Mesenchymal stem cell (in vitro differentiated cells and primary cell): ENCODE data around the gene TTC7B.

Experiments used
- DNase-seq: peaks from one replicate; pipeline ENCODE4 v3.0.0-alpha.2; 2013
- H2AFZ ChIP-seq: one replicate; pipeline ENCODE4 v1.6.1; 2013; ENCODE audit warnings: low read depth, mild to moderate bottlenecking, control low read depth, inconsistent platforms, low read length, moderate library complexity
- H2AK5ac ChIP-seq: 2 replicates; pipeline ENCODE4 v1.6.1; 2013; ENCODE audit warnings: low read length, moderate library complexity, mild to moderate bottlenecking, inconsistent platforms; ENCODE audit not compliant: severe bottlenecking
- H2BK120ac ChIP-seq: one replicate; pipeline ENCODE4 v1.6.1; 2013; ENCODE audit warnings: low read depth, mild to moderate bottlenecking, inconsistent platforms, low read length, moderate library complexity
- H2BK12ac ChIP-seq, 2 experiments: one replicate each; pipeline ENCODE4 v1.6.1; 2013; ENCODE audit warnings: inconsistent platforms in 2 of 2, low read length in 2 of 2, mild to moderate bottlenecking in 2 of 2, moderate library complexity in 2 of 2, control low read depth in 1 of 2
- H2BK15ac ChIP-seq: one replicate; pipeline ENCODE4 v1.6.1; 2013; ENCODE audit warnings: mild to moderate bottlenecking, low read depth, inconsistent platforms; ENCODE audit not compliant: poor library complexity, severe bottlenecking
- H2BK5ac ChIP-seq: 2 replicates; pipeline ENCODE4 v1.6.1; 2013; ENCODE audit warnings: low read depth, mild to moderate bottlenecking, low read length, control low read depth, inconsistent platforms; ENCODE audit not compliant: poor library complexity, severe bottlenecking
- H3K14ac ChIP-seq, 2 experiments: one replicate each; pipeline ENCODE4 v1.6.1; 2013; ENCODE audit warnings: inconsistent platforms in 2 of 2, low read length in 2 of 2, control low read depth in 1 of 2, mild to moderate bottlenecking in 1 of 2, moderate library complexity in 1 of 2
- H3K18ac ChIP-seq, 2 experiments: one replicate each; pipeline ENCODE4 v1.6.1; 2013; ENCODE audit warnings: inconsistent platforms in 2 of 2, low read length in 2 of 2, control low read depth in 1 of 2, low read depth in 1 of 2, mild to moderate bottlenecking in 1 of 2
- H3K23ac ChIP-seq, 2 experiments: one replicate each; pipeline ENCODE4 v1.6.1; 2013; ENCODE audit warnings: inconsistent platforms in 2 of 2, low read length in 2 of 2, mild to moderate bottlenecking in 2 of 2, moderate library complexity in 2 of 2, control low read depth in 1 of 2
- H3K27ac ChIP-seq: 2 replicates; pipeline ENCODE4 v1.5.1; 2013; ENCODE audit warnings: mild to moderate bottlenecking, moderate library complexity, low read length, control low read depth, inconsistent platforms; ENCODE audit not compliant: poor library complexity, severe bottlenecking
- H3K27me3 ChIP-seq, 2 experiments: 2 replicates each; pipeline versions ENCODE4 v1.6.1 to v1.7.0; 2013; ENCODE audit warnings: low read length in 2 of 2, mild to moderate bottlenecking in 2 of 2, moderate library complexity in 2 of 2, control low read depth in 1 of 2, inconsistent platforms in 1 of 2; ENCODE audit not compliant: control insufficient read depth in 1 of 2, insufficient read depth in 1 of 2
- H3K36me3 ChIP-seq, 2 experiments: 2 replicates each; pipeline versions ENCODE4 v1.6.1 to v1.7.0; 2013; ENCODE audit warnings: low read length in 2 of 2, control low read depth in 1 of 2, inconsistent platforms in 1 of 2, low read depth in 1 of 2, mild to moderate bottlenecking in 1 of 2; ENCODE audit not compliant: insufficient read depth in 2 of 2, control insufficient read depth in 1 of 2
- H3K4ac ChIP-seq, 2 experiments: one replicate each; pipeline ENCODE4 v1.6.1; 2013; ENCODE audit warnings: inconsistent platforms in 2 of 2, low read length in 2 of 2, mild to moderate bottlenecking in 2 of 2, moderate library complexity in 2 of 2, control low read depth in 1 of 2, low read depth in 1 of 2
- H3K4me1 ChIP-seq: 2 replicates; pipeline ENCODE4 v1.6.1; 2013; ENCODE audit warnings: low read depth, low read length, control low read depth; ENCODE audit not compliant: control insufficient read depth, insufficient read depth
- H3K4me2 ChIP-seq: 2 replicates; pipeline ENCODE4 v1.6.1; 2013; ENCODE audit warnings: low read length, mild to moderate bottlenecking, inconsistent platforms; ENCODE audit not compliant: poor library complexity, severe bottlenecking
- H3K4me3 ChIP-seq, 2 experiments: 2 replicates each; pipeline versions ENCODE4 v1.5.1 to v1.7.0; 2013; ENCODE audit warnings: low read length in 2 of 2, mild to moderate bottlenecking in 2 of 2, control low read depth in 1 of 2, low read depth in 1 of 2; ENCODE audit not compliant: insufficient read depth in 1 of 2
- H3K79me1 ChIP-seq: replicated peaks from 2 replicates; pipeline ENCODE4 v1.6.1; 2013; ENCODE audit warnings: mild to moderate bottlenecking, control low read depth, low read length, inconsistent platforms; ENCODE audit not compliant: poor library complexity, severe bottlenecking
- H3K9ac ChIP-seq: 2 replicates; pipeline ENCODE4 v1.7.0; 2013; ENCODE audit warnings: mild to moderate bottlenecking, low read length, moderate library complexity
- H3K9me3 ChIP-seq: 2 replicates; pipeline ENCODE4 v1.7.0; 2013; ENCODE audit warnings: mild to moderate bottlenecking, low read length; ENCODE audit not compliant: control insufficient read depth
- H4K8ac ChIP-seq: one replicate; pipeline ENCODE4 v1.6.1; 2013; ENCODE audit warnings: inconsistent platforms, mild to moderate bottlenecking, low read length, moderate library complexity
- H4K91ac ChIP-seq: one replicate; pipeline ENCODE4 v1.6.1; 2013; ENCODE audit warnings: mild to moderate bottlenecking, low read length, inconsistent platforms
- WGBS: methylation state at CpG from one replicate; pipeline ENCODE4 v1.1.7; 2013; ENCODE audit warnings: mixed read lengths; 5-methylcytosine and 5-hydroxymethylcytosine counted together

TTC7B gene

GRCh38 chr14:90660865-90661570 is 155.2 kb downstream of the TTC7B start:
- Histone ChIP-seq H3K27me3 (no peaks in the 10 kb centered on the region), H2AK5ac (no peak overlapping the region), H2BK12ac (no peak overlapping the region), H3K79me1 (no peaks in the 10 kb centered on the region), H3K18ac (no peak overlapping the region), H3K14ac (no peak overlapping the region), H3K4me2 (no peak overlapping the region), H2BK15ac (no peak overlapping the region), H4K8ac (no peak overlapping the region), H3K4me3 (no peak overlapping the region), H3K9ac (no peak overlapping the region), H3K23ac (no peak overlapping the region), H2AFZ (no peak overlapping the region), H3K4me1 (peaks cover 11% of the 10 kb centered on the region), H4K91ac (peak overlapping the region; percentile 11), H3K9me3 (no peaks in the 10 kb centered on the region), H3K4ac (no peak overlapping the region), H2BK120ac (no peak overlapping the region), H3K27ac (no peak overlapping the region), H3K36me3 (peaks cover 5 to 32% of the 10 kb centered on the region in 2 experiments), H2BK5ac (no peak overlapping the region)
- WGBS = 95% methylated on average over 16 of the region's 17 CpGs
- no peak for DNase-seq

- Histone ChIP-seq H3K27me3 (no peaks in the 10 kb centered on the region), H4K91ac (no peak overlapping the region), H3K4me1 (peaks cover 11% of the 10 kb centered on the region), H3K9me3 (no peaks in the 10 kb centered on the region), H3K36me3 (peaks cover 11 to 35% of the 10 kb centered on the region in 2 experiments), H2BK12ac (no peak overlapping the region), H3K23ac (no peak overlapping the region), H4K8ac (no peak overlapping the region), H2AFZ (no peak overlapping the region), H3K14ac (no peak overlapping the region), H3K27ac (no peak overlapping the region), H2BK120ac (no peak overlapping the region), H3K18ac (no peak overlapping the region), H3K4me2 (no peak overlapping the region), H3K4ac (no peak overlapping the region), H3K4me3 (no peak overlapping the region), H3K9ac (no peak overlapping the region), H2BK15ac (no peak overlapping the region), H2AK5ac (no peak overlapping the region), H3K79me1 (no peaks in the 10 kb centered on the region), H2BK5ac (no peak overlapping the region)
- WGBS = 84% methylated on average over 2 of the region's 2 CpGs
- no peak for DNase-seq
Observed at GRCh38 chr14:90659156-90659555, 157.1 kb downstream of the TTC7B start.

DNA sequence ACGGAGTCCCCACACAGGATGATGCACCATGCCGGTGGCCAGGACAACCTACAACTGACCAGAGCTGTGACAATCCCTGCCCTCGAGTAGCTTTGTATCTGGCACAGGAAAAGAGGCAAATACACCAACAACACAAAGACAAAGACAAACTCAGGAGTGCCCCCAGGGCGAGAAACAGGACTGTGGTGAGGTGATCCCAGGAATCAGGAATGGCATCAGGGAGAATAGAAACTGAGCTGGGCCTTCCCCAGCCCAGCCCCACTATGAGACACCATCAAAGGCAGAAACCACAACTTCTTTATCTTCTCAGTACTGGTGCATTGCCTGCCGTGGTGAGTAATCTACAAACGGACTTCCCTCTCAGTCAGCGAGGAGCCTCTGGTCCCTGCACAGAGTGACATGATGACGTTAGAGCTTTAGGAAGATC is 157.7 kb downstream of the TTC7B start:
- Histone ChIP-seq H3K27me3 (no peaks in the 10 kb centered on the region), H2BK12ac (no peak overlapping the region), H3K18ac (no peak overlapping the region), H3K9ac (no peak overlapping the region), H2BK15ac (no peak overlapping the region), H2AFZ (no peak overlapping the region), H3K4ac (no peak overlapping the region), H3K4me1 (peaks cover 11% of the 10 kb centered on the region), H3K36me3 (peaks cover 11 to 35% of the 10 kb centered on the region in 2 experiments), H3K79me1 (no peaks in the 10 kb centered on the region), H2AK5ac (no peak overlapping the region), H2BK5ac (no peak overlapping the region), H3K27ac (no peak overlapping the region), H3K4me2 (no peak overlapping the region), H3K4me3 (no peak overlapping the region), H4K8ac (peak overlapping the region; percentile 21), H4K91ac (no peak overlapping the region), H3K9me3 (no peaks in the 10 kb centered on the region), H2BK120ac (no peak overlapping the region), H3K23ac (no peak overlapping the region), H3K14ac (no peak overlapping the region)
- 54% methylated on average over 8 of the region's 8 CpGs for WGBS
- peak; percentile 81 for DNase-seq

GRCh38 chr14:90656973-90657372 is 159.3 kb downstream of the TTC7B start:
- 95% methylated on average over 12 of the region's 12 CpGs for WGBS

More at GRCh38 chr14:90656973-90657372, 159.3 kb downstream of the TTC7B start:
- H3K4me3 ChIP-seq = no peak overlapping the region
- no peak for DNase-seq
- H3K36me3 ChIP-seq = peaks cover 17 to 46% of the 10 kb centered on the region in 2 experiments
- H2BK12ac ChIP-seq = no peak overlapping the region
- H3K9ac ChIP-seq = no peak overlapping the region
- no peak overlapping the region for H3K4me2 ChIP-seq
- H4K8ac ChIP-seq = no peak overlapping the region
- peaks cover 11% of the 10 kb centered on the region for H3K4me1 ChIP-seq
- H2BK15ac ChIP-seq = no peak overlapping the region
- no peak overlapping the region for H2BK120ac ChIP-seq
- no peak overlapping the region for H2AFZ ChIP-seq
- no peak overlapping the region for H4K91ac ChIP-seq
- no peak overlapping the region for H3K27ac ChIP-seq
- no peaks in the 10 kb centered on the region for H3K9me3 ChIP-seq
- H3K14ac ChIP-seq = no peak overlapping the region
- no peak overlapping the region for H3K18ac ChIP-seq
- H3K4ac ChIP-seq = no peak overlapping the region
- H3K23ac ChIP-seq = no peak overlapping the region
- no peaks in the 10 kb centered on the region for H3K79me1 ChIP-seq
- H2AK5ac ChIP-seq = no peak overlapping the region
- no peaks in the 10 kb centered on the region for H3K27me3 ChIP-seq
- H2BK5ac ChIP-seq = no peak overlapping the region
